Stimulated activated CD4-positive, alpha-beta T cell treated with anti-CD3 and anti-CD28 coated beads, Interleukin-2, amount 100 ng/mL, for 4 hours (primary cell): ENCODE measurements around the gene RMND1.
A peak's percentile ranks its signal among the peaks of the same experiment; 100 is the strongest.

Source experiments
- DNase-seq: peaks from one replicate; pipeline ENCODE4 v3.0.0-alpha.2; 2020; ENCODE audit warnings: low read depth

Gene RMND1

GRCh38 chr6:151414641-151415260, 37.2 kb downstream of the RMND1 start:
- DNase-seq = no peak

- DNase-seq = peak; percentile 47
These were observed 38.4 kb downstream of the RMND1 start for GRCh38 chr6:151413372-151414145.

GRCh38 chr6:151412909-151413308, 39.0 kb downstream of the RMND1 start:
- no peak for DNase-seq

- no peak for DNase-seq
These were observed 42.2 kb downstream of the RMND1 start for GRCh38 chr6:151409679-151410078.

GRCh38 chr6:151409260-151409659, 42.7 kb downstream of the RMND1 start:
- DNase-seq = no peak

- no peak for DNase-seq
These were observed 43.1 kb downstream of the RMND1 start for GRCh38 chr6:151408858-151409257.

- no peak for DNase-seq
These were observed 48.0 kb downstream of the RMND1 start for GRCh38 chr6:151403919-151404308.

- DNase-seq = no peak
These were observed 49.7 kb downstream of the RMND1 start for GRCh38 chr6:151402228-151402627.

- DNase-seq = no peak
These were observed 51.5 kb downstream of the RMND1 start for GRCh38 chr6:151400473-151400872.

- DNase-seq = no peak
These were observed 52.2 kb downstream of the RMND1 start for GRCh38 chr6:151399679-151400078.

GRCh38 chr6:151393410-151393809, 58.5 kb downstream of the RMND1 start:
- DNase-seq = no peak

- no peak for DNase-seq
These were observed 59.5 kb downstream of the RMND1 start for GRCh38 chr6:151392427-151392826.

GRCh38 chr6:151391471-151392413, 60.2 kb downstream of the RMND1 start, which contains the start of gene ZBTB2:
ZBTB2 (minus strand) TSS chr6:151391559; CDS start chr6:151373637, 17,922 bp downstream.
- peak; percentile 42 for DNase-seq

GRCh38 chr6:151390851-151391470, 61.0 kb downstream of the RMND1 start:
- DNase-seq = peak; percentile 73

- peak; percentile 98 for DNase-seq
These were observed 61.6 kb downstream of the RMND1 start for GRCh38 chr6:151390276-151390850.

- DNase-seq = no peak
These were observed 62.2 kb downstream of the RMND1 start for GRCh38 chr6:151389618-151390275.

- no peak for DNase-seq
These were observed 62.8 kb downstream of the RMND1 start for GRCh38 chr6:151388997-151389617.

- DNase-seq = no peak
These were observed 63.7 kb downstream of the RMND1 start for GRCh38 chr6:151388236-151388635.

- DNase-seq = no peak
These were observed 64.6 kb downstream of the RMND1 start for GRCh38 chr6:151387175-151387970.

GRCh38 chr6:151385177-151385576, 66.7 kb downstream of the RMND1 start:
- no peak for DNase-seq
